B cell (primary cell): ENCODE data around the gene TMEM80.

Experiments
- CTCF ChIP-seq: fragments of 200-600 bp; IDR thresholded peaks from one replicate; pipeline ENCODE4 v1.8.0; 2022; ENCODE audit warnings: antibody characterized with exemption, mild to moderate bottlenecking
- EZH2 ChIP-seq: IDR thresholded peaks from 2 replicates; pipeline ENCODE4 v1.6.1; 2012; ENCODE audit warnings: borderline replicate concordance, low read depth, mild to moderate bottlenecking, moderate library complexity, low read length; ENCODE audit not compliant: insufficient read depth, poor library complexity, severe bottlenecking

DNA sequence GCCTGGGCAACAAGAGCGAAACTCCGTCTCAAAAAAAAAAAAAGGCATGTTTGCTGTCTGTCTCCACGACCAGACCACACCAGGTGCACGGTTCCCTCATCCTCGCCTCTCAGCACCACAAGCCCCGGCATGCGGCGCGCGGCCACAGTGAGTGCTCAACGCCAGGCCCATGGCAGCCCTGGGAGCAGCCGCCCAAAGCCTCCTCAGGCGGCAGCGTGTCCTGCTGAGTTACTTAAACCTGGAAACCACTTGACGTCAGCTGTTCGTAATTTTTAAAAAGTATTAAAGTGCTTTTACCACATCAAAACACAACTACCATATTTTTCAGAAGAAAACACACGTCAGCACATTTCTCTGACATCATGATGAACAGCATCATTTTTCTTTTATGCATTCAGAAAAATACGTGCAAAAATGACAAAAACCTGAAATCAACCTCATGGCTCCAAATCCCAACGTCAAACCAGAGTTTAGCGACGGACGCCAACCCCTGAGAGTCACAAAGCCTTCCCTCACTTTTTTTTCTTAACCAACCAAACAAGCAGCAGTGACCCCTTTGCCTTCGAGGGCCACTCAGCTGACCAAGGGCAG, 2.7 kb upstream of the TMEM80 start:
- TF ChIP-seq CTCF (no peak), EZH2 (no peak)
